Caco-2 (cell line): ENCODE measurements around the gene AGFG2. TPM values are rescaled to one million over a fixed set of nuclear protein-coding genes. Genes with fewer than 3 reads are reported as not detected.

Experiments
- BruUV-seq: library from RNA; stranded (reverse); fragments of 400-500 nt; replicated peaks from 2 replicates; lab custom pipeline; 2021; lab: Mats Ljungman, UMichigan
- CTCF ChIA-PET: fragments of 300-600 bp; sonication (Branson Sonifier 250); formaldehyde crosslinking; loops from one replicate; lab custom pipeline; 2022; ENCODE audit warnings: antibody characterized with exemption; lab: Charles Lee
- POLR2A ChIA-PET: fragments of 300-600 bp; sonication (Branson Sonifier 250); formaldehyde crosslinking; loops from one replicate; lab custom pipeline; 2022; ENCODE audit warnings: antibody characterized with exemption; lab: Charles Lee
- DNase-seq, 2 experiments: peaks; one replicate each; pipeline versions ENCODE4 v3.0.0 to v3.0.0-alpha.2; 2020 to 2022
- H3K27me3 ChIP-seq: replicated peaks from 2 replicates; pipeline ENCODE4 v1.6.0; 2011; ENCODE audit warnings: low read length; ENCODE audit not compliant: control insufficient read depth, insufficient read depth
- H3K36me3 ChIP-seq: 2 replicates; pipeline ENCODE4 v1.5.1; 2011; ENCODE audit warnings: low read length; ENCODE audit not compliant: control insufficient read depth, insufficient read depth
- H3K4me1 ChIP-seq: fragments of 250-450 bp; sonication (Bioruptor Pico); 2 replicates; pipeline ENCODE4 v1.5.1; 2020; ENCODE audit warnings: mild to moderate bottlenecking
- H3K4me3 ChIP-seq: 2 replicates; pipeline ENCODE4 v1.5.1; 2011; ENCODE audit warnings: low read depth, mild to moderate bottlenecking, control low read depth, low read length
- H3K9me3 ChIP-seq: fragments of 250-450 bp; sonication (Bioruptor Pico); 2 replicates; pipeline ENCODE4 v1.5.1; 2020; ENCODE audit warnings: mild to moderate bottlenecking, moderate library complexity
- H3K27ac Mint-ChIP-seq: one replicate; pipeline ENCODE4 v1.8.0; 2022; ENCODE audit warnings: mixed read lengths; ENCODE audit not compliant: unreplicated experiment
- H3K27me3 Mint-ChIP-seq: one replicate; pipeline ENCODE4 v1.8.0; 2022; ENCODE audit warnings: mixed read lengths; ENCODE audit not compliant: insufficient read depth, unreplicated experiment
- H3K36me3 Mint-ChIP-seq: one replicate; pipeline ENCODE4 v1.8.0; 2022; ENCODE audit warnings: mild to moderate bottlenecking, mixed read lengths; ENCODE audit not compliant: insufficient read depth, unreplicated experiment
- H3K4me1 Mint-ChIP-seq: one replicate; pipeline ENCODE4 v1.8.0; 2022; ENCODE audit warnings: low read depth, mixed read lengths; ENCODE audit not compliant: unreplicated experiment
- H3K4me3 Mint-ChIP-seq: one replicate; pipeline ENCODE4 v1.8.0; 2022; ENCODE audit warnings: mild to moderate bottlenecking, moderate library complexity, mixed read lengths; ENCODE audit not compliant: unreplicated experiment
- H3K9me3 Mint-ChIP-seq: one replicate; pipeline ENCODE4 v1.8.0; 2022; ENCODE audit warnings: mixed read lengths; ENCODE audit not compliant: unreplicated experiment
- intact Hi-C: fragments of 100-400 bp; cut with micrococcal nuclease; formaldehyde crosslinking; loops from one replicate; pipeline ENCODE4 v1.10.0; 2022; ENCODE audit not compliant: unreplicated experiment
- total RNA-seq: library from RNA; stranded (reverse); gene quantifications from 2 replicates; pipeline ENCODE4 v1.2.3, GENCODE V29; 2022
- TF ChIP-seq, protein P1 (sequence below), 2 experiments: fragments of 200-600 bp in 1 of 2; IDR thresholded peaks; 1 replicate in 1 of 2; 2 replicates in 1 of 2; pipeline versions ENCODE4 v1.5.1 to v1.8.0; 2011 to 2022; ENCODE audit warnings: antibody characterized with exemption in 1 of 2, control low read depth in 1 of 2, inconsistent platforms in 1 of 2, low read depth in 1 of 2, low read length in 1 of 2, mild to moderate bottlenecking in 1 of 2, moderate library complexity in 1 of 2; ENCODE audit not compliant: insufficient read depth in 1 of 2, severe bottlenecking in 1 of 2, unreplicated experiment in 1 of 2

Gene AGFG2
- total RNA-seq, 1 experiment from 2014 or later = 60.7 TPM

GRCh38 chr7:100584683-100585510 lies 45.9 kb downstream of the AGFG2 start:
- TSS peak; percentile 55 for BruUV-seq
- TF ChIP-seq, protein P1, sequence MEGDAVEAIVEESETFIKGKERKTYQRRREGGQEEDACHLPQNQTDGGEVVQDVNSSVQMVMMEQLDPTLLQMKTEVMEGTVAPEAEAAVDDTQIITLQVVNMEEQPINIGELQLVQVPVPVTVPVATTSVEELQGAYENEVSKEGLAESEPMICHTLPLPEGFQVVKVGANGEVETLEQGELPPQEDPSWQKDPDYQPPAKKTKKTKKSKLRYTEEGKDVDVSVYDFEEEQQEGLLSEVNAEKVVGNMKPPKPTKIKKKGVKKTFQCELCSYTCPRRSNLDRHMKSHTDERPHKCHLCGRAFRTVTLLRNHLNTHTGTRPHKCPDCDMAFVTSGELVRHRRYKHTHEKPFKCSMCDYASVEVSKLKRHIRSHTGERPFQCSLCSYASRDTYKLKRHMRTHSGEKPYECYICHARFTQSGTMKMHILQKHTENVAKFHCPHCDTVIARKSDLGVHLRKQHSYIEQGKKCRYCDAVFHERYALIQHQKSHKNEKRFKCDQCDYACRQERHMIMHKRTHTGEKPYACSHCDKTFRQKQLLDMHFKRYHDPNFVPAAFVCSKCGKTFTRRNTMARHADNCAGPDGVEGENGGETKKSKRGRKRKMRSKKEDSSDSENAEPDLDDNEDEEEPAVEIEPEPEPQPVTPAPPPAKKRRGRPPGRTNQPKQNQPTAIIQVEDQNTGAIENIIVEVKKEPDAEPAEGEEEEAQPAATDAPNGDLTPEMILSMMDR (IDR thresholded peaks at IDR 0.05; ENCODE audit: insufficient read depth in 1 of 2, low read depth in 1 of 2, low read length in 1 of 2, severe bottlenecking in 1 of 2, unreplicated experiment in 1 of 2) = no peak
- no peaks in the 10 kb centered on the region for H3K9me3 Mint-ChIP-seq

DNA sequence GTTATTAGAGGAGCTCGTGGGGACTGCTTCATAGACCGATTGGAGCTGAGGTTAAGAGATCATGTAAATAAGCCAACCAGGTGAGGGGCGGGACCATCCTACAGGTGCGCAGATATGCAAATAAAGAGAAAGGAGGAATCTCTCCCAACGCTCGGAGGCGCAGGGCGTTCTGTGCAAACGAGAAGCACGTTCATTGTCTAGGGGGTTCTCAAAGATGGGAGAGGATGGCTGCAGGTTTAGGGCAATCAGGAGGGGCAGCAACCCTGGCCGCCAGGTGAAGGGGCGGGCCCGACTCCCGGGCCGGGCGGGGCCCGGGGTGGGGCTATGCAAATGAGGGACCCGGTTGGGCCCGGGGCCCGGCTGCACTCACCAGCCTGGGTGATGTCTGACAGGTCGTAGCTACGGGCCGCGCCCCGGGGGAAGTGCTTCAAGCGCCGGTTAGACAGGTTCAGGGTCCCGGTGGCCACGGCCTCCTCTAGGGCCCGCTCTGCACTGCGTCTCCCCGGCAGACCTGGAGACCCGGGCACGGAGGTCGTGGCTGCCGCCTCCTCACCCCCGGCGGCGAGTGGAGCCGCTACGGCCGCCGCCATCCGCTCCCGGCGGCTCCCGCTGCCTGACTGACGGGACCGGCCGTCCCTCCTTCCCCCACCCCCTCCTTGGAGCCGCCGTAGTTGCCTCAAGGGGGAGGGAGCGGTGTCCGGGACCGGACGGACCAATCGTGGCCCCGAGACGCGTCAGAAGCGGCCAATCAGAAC lies 46.7 kb downstream of the AGFG2 start, which contains the start of gene LRCH4:
Gene LRCH4 (minus strand): TSS at position 619 of the 755 bp plus-strand sequence. CDS start 29 bp downstream, at position 590.
- H3K27ac Mint-ChIP-seq = peak within 1 kb of the TSS; percentile 93
- CTCF ChIA-PET = interaction anchor here (0.6 to 3.5 kb wide), 28 partner anchors 13 to 453 kb away, joined by 3 to 18 read pairs (median 5); partner anchors contain the start of genes GIGYF1, MOSPD3, NYAP1 and POP7
- H3K27me3 ChIP-seq = no peaks in the 10 kb centered on the region

More at GRCh38 chr7:100584683-100585510, 45.9 kb downstream of the AGFG2 start:
- Histone ChIP-seq H3K27me3 (no peaks in the 10 kb centered on the region), H3K9me3 (no peaks in the 10 kb centered on the region), H3K36me3 (peaks cover 17% of the 10 kb centered on the region), H3K4me1 (peaks cover 13% of the 10 kb centered on the region), H3K4me3 (peak overlapping the region; percentile 74)
- Mint-ChIP-seq H3K4me3 (peak overlapping the region; percentile 86), H3K36me3 (peaks cover 25% of the 10 kb centered on the region), H3K27ac (peak overlapping the region; percentile 93), H3K4me1 (peaks cover 11% of the 10 kb centered on the region), H3K27me3 (no peaks in the 10 kb centered on the region)
- POLR2A ChIA-PET = interaction anchor here (0.5 to 3.6 kb wide), 19 partner anchors 14 to 347 kb away, joined by 3 to 60 read pairs (median 7); partner anchors contain the start of genes AGFG2, GIGYF1, MEPCE and MOSPD3
- peak; percentile 85 to 93 for DNase-seq
- CTCF ChIA-PET = interaction anchor here (0.6 to 3.5 kb wide), 18 partner anchors 9 to 305 kb away, joined by 3 to 18 read pairs (median 6); partner anchors contain the start of genes MOSPD3, NYAP1, POP7 and UFSP1
- intact Hi-C loops = no loop called here

More for the DNA sequence above, 46.7 kb downstream of the AGFG2 start, which contains the start of gene LRCH4:
- BruUV-seq = TSS peak; percentile 42
- Histone ChIP-seq H3K9me3 (no peaks in the 10 kb centered on the region), H3K4me1 (peaks cover 13% of the 10 kb centered on the region), H3K36me3 (peaks cover 17% of the 10 kb centered on the region; the same call in 1 of the 2 replicates), H3K4me3 (peak within 1 kb of the TSS; percentile 74)
- Mint-ChIP-seq H3K36me3 (peaks cover 25% of the 10 kb centered on the region), H3K9me3 (no peaks in the 10 kb centered on the region), H3K4me1 (peaks cover 11% of the 10 kb centered on the region), H3K27me3 (no peaks in the 10 kb centered on the region), H3K4me3 (peak within 1 kb of the TSS; percentile 86)
- TF ChIP-seq, protein P1 (IDR thresholded peaks at IDR 0.05; ENCODE audit: insufficient read depth in 1 of 2, low read depth in 1 of 2, low read length in 1 of 2, severe bottlenecking in 1 of 2, unreplicated experiment in 1 of 2) = no peak
- peak; percentile 81 to 85 for DNase-seq
- POLR2A ChIA-PET = interaction anchor here (0.5 to 3.6 kb wide), 32 partner anchors 9 to 1105 kb away, joined by 3 to 60 read pairs (median 5); partner anchors contain the start of genes AGFG2, GIGYF1, GNB2 and MEPCE
- intact Hi-C loops = loop anchor here (1.0 to 2.0 kb wide), 5 partner anchors 19 to 267 kb away; partner anchors contain the start of genes GNB2, MOSPD3 and SLC12A9
